Astrocyte of the spinal cord (primary cell): ENCODE data around the gene STK11IP.

Experiments used
- DNase-seq: peaks from one replicate; pipeline ENCODE4 v3.0.0; 2011; ENCODE audit warnings: low read depth, low spot score
- H3K4me3 ChIP-seq: 2 replicates; pipeline ENCODE4 v1.5.1; 2011; ENCODE audit warnings: low read depth, mild to moderate bottlenecking, low read length, moderate library complexity
- CTCF ChIP-seq: IDR thresholded peaks from 2 replicates; pipeline ENCODE4 v1.5.1; 2012; ENCODE audit warnings: low read depth, mild to moderate bottlenecking, low read length, inconsistent platforms
- in situ Hi-C: cut with HindIII; loops from 2 replicates; pipeline ENCODE4 v1.10.0; 2017; ENCODE audit warnings: low sequenced_read_pairs

STK11IP gene

GRCh38 chr2:219625179-219625578, 27.5 kb downstream of the STK11IP start:
- in situ Hi-C loops = no loop called here
- no peak for DNase-seq
- TF ChIP-seq CTCF = no peak
- H3K4me3 ChIP-seq = no peak overlapping the region

DNA sequence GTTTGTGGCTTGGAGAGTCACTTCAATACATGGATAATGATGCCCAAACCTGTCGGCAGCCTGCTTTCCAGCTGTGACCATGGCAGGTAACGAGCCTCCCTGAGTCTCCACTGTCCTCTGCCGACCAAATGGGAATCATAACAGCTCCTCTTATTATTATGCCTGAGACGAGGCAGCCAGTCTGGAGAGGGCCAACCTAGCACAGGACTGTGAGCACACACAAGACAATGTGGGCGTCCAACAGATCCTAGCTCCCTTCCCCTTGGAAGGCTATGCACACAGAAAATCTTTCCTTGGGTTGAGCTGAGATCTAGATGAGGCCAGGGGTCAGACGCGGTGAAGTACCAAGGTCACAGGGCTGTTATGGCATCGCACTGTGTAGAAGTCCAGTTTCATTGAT, 28.9 kb downstream of the STK11IP start:
- no peak for TF ChIP-seq CTCF
- no peak overlapping the region for H3K4me3 ChIP-seq
- no peak for DNase-seq
- in situ Hi-C loops = no loop called here

GRCh38 chr2:219627103-219628100, 29.7 kb downstream of the STK11IP start, which contains the start of gene SLC4A3:
TSS of gene SLC4A3 (plus strand) at chr2:219627630. CDS start at chr2:219627993, 363 bp downstream.
- in situ Hi-C loops = no loop called here
- H3K4me3 ChIP-seq = peak within 1 kb of the TSS; percentile 55
- no peak for DNase-seq
- TF ChIP-seq CTCF = no peak

DNA sequence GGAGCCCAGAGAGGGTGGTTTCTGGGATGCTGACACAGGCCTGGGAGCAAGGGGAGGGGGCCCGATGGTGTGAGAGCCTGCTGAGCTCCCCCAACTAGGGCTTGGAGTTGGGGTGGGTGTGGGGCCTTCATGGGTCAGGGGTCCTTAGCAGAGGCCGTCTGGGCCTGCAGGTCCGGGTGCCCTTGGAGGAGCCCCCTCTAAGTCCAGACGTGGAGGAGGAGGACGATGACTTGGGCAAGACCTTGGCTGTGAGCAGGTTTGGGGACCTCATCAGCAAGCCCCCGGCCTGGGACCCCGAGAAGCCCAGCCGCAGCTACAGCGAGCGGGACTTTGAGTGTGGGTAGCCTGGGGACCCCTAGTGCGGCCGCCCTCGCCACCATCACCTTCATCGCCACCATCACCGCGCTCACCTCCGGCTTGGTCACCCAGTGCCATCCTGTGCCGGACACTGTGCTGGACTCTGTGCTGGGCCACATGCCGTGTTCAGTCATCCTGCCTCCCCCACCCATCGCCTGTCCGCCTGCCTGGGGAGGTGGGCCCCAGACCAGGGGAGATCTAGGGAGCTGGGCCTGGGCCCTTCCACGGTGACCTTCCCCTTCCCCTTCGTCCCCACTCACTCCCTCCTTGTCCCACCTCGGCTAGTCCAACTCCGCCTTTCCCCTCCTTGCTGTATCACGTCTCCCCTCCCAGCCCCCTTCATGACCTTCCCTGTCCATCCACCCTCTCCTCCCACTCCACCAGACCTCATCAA, 30.8 kb downstream of the STK11IP start:
- peak overlapping the region; percentile 55 for H3K4me3 ChIP-seq
- DNase-seq = no peak
- no peak for TF ChIP-seq CTCF
- in situ Hi-C loops = no loop called here

DNA sequence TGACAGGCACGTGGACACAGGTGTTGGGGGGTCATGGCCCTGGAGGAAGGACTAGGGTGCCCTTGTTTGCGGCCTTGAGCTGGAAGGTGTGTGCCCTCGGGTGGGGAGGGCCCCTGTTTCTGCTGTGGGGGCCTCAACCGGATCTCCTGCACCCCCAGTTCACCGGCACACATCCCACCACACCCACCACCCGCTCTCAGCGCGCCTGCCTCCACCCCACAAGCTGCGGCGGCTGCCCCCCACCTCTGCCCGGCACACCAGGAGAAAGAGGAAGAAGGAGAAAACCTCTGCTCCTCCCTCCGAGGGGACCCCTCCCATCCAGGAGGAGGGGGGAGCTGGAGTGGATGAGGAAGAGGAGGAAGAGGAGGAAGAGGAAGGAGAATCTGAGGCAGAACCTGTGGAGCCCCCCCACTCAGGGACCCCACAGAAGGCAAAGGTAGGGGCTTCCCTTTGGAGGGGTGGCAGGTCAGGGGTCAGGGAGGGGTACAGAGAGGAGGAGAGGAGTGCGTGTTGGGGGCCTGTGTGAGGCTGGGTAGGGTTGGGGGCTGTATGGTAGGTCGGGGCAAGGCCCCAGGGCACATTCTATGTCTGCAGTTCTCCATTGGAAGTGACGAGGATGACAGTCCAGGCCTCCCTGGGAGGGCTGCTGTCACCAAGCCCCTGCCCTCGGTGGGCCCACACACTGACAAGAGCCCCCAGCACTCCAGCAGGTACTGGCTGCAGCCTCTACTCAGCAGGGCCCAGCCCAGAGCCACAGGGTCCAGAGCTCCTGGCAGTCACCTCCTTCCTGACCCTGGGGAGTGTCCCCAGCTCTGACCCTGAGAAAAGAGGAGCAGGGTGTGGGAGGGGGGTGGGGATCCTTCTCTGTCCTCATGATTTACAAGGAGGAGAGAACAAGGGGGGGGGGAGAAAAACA, 31.6 kb downstream of the STK11IP start:
- TF ChIP-seq CTCF = no peak
- DNase-seq = no peak
- in situ Hi-C loops = no loop called here
- no peak overlapping the region for H3K4me3 ChIP-seq
